GM12873 (cell line): ENCODE results near the gene CENPB.
A peak's percentile ranks its signal among the peaks of the same experiment; 100 is the strongest.

Experiments
- CTCF ChIP-seq: IDR thresholded peaks from 2 replicates; pipeline ENCODE4 v1.5.1; 2012; ENCODE audit warnings: low read depth, mild to moderate bottlenecking, moderate library complexity, low read length, control low read depth; ENCODE audit not compliant: insufficient read depth; ENCODE audit errors: missing control alignments

Gene CENPB

DNA sequence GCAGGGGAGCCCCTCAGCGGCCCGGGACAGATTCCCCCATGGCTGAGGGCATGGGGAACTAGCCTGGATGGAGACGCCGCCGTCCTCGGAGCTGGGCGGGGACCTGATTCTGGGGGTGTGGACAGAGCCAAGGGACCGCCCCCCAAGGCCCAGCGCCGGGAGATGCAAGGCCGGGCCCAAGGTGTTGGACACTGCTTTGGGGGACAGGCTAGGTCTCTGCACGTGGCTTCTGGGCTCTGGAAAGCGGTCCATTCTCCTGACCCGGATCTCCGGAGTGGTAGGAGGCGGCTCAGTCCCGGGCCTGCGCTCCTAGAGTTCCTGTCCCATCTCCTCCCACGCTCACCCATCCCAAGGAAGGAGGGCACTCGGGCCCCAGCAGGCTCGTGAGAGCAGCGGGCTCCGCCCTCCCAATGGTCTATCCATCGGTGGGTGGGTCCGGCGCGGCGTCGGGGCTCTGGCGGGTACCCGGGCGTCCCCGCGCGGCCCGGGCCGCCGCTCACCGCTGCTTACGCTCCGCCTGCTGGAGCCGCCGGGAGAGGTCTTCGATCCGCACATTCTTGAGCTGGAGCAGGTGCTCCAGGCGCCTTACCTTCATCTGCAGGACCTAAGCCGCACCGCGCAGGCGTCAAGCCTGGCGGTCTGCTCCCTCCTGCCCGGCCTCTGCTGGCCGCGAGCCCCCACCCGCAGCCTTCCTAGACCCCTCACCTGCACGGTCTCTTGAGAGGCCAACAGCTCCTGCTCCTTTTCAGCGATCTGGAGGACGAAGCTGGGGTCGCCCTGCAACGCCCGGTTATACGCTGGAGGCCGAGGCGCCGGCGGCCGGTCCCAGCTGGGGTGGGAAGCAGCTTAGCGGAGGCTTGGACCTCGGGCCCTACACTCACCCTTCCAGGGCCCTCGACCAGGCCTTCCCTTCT lies 8.6 kb downstream of the CENPB start:
- no peak for TF ChIP-seq CTCF

DNA sequence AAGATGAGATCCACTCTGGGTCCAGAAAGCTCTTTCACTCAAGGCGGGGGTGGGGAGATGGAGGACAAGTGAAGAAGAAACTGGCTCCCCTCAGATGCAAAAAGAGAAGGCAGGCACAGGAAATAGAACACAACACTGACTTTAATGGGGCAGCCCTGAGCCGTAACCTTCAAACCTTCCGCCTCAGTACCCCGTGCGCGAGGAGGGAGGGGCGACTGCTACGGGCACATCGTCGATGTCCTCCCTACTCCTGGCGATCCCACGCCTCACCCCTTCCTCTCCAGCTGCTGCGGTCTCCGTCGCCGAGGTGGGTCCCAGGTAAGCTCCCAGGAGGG lies 9.2 kb downstream of the CENPB start:
- TF ChIP-seq CTCF = no peak

DNA sequence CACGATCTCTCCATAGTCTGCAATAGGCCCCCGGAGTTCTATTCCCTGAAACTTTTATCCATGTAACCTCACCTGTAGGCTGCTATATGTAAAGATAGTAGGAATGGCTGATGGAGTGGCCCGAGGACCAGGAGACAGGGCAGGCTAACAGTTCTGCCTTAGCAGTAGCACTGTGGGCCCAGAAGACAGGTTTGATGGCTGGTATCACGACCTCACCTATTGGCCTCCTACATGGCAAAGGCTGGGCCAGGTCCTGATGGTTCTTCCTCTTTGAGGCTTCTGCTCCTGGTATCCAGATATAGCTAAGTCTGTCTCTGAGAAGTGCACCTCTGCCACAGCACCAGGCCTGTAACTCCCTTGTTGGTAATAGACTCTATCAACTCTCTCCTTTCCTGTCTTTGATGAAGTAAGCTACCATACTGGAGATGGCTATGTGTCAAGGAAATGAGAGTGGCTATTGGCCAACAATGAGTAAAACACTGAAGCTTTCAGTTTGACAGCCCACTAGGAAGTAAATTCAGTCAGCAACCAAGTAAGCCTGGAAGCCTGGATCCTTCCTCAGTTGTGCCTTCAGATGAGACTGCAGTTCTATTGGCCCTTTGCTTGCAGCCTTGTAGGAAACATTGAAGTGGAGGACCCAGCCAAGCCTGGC lies 11.0 kb downstream of the CENPB start:
- TF ChIP-seq CTCF = no peak

- no peak for TF ChIP-seq CTCF
Observed at GRCh38 chr20:3771552-3772058, 14.9 kb downstream of the CENPB start.

- TF ChIP-seq CTCF = peak; percentile 78
Observed at GRCh38 chr20:3768342-3769130, 18.0 kb downstream of the CENPB start.

DNA sequence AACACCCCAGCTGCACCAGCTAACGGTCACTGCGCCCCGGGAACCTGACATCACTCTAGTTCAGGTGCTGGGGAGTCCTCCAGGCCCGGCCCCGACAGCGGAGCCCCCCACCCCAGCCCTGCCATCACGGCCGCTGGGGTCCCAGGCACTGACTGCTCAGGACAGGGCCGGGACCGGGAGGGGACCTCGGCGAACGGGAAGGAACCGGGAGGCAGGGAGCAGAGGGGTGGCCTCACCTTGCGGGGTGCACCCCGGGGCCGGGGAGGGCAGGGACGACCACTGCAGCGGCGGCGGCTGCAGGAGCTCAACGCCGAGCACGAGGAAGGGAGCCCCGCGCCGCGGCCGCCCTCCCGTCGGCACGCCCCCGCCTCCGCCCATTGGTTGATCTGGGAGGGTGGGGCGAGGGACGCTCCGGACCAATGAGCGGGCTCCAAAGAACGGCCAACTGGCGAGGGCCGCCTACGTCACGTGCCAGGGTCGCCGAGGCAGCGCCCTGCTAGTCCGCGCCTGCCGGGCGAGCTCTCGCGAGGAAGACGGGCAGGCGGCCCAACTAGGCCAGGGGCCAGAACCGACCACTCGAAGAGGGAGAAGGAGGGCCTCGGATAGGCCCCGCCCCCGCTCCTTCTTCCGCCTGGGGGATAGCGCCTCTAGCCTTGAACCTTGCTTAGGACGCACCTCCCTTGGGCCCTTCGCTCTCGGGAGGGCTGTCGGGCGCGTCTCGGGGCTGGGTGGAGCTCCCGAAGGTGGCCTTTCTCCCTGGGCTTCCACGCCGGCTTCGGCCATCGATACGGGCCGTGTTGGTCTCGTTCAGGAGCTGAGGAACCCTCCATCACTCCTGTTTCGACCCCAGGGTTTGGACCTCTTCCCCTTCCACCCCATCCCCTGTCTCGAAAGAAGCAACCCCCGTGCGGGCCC lies 18.9 kb downstream of the CENPB start, which contains the start of gene ADISSP:
TSS of gene ADISSP (minus strand) at position 327 of the 915 bp plus-strand sequence. CDS start 7,653 bp downstream, outside the sequence.
- TF ChIP-seq CTCF = peak; percentile 35
